Measurements from ENCODE around the gene LAMB3. TPM values are rescaled to one million over a fixed set of nuclear protein-coding genes. Genes with fewer than 3 reads are reported as not detected.

LAMB3 gene
- total and polyA plus RNA-seq, 10 of the 15 experiments (the other 5 are each of a cell fraction or from before 2014, with no cell fraction given): 0.04 to 1.8 (median 0.10) TPM; not detected in 1

DNA sequence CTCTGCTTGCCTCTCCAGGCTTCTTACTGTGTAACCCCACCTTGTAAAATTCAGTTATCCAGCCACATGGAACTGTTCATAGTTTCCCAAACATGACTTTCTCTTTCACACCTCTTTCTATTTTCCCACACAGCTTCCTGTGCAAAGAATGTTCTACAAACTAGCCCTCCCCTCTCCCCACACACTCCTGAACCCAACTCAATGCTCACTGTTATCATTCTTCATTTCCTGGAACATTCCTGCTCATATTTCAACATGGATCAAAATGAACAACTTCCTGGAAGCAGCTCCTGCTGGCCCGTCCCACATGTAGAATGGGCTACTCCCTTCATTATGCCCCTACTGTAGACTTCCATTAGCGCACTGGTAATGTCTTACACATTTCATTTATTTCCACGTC is 44.9 kb upstream of the LAMB3 start:
- 74% methylated on average over 3 of the region's 3 CpGs for WGBS (ENCODE audit: insufficient coverage, insufficient replicate concordance, low lambda C conversion rate, missing lambda C conversion rate)
- H3K27ac ChIP-seq (ENCODE audit: control insufficient read depth, insufficient read depth): no peak overlapping the region
- no peak overlapping the region for H3K4me2 ChIP-seq (ENCODE audit: control insufficient read depth, insufficient read depth)
- H3K36me3 ChIP-seq (ENCODE audit: control insufficient read depth in 2 of 2, insufficient read depth in 2 of 2, low read length in 1 of 2): no peaks in the 10 kb centered on the region
- intact Hi-C loops (cut with micrococcal nuclease; ENCODE audit: unreplicated experiment): no loop called here
- ATAC-seq (no peak), FAIRE-seq (no peak), DNase-seq (ENCODE audit: low read depth, low spot score) (no peak)
- in situ Hi-C loops (cut with MboI): loop anchor here (5.0 kb wide), 1 partner anchor 120 kb away; no protein-coding TSS in a partner anchor
- H4K20me1 ChIP-seq (ENCODE audit: control insufficient read depth, insufficient read depth): no peaks in the 10 kb centered on the region
- H3K79me2 ChIP-seq (ENCODE audit: control insufficient read depth, insufficient read depth, low read length): no peaks in the 10 kb centered on the region
- ChIA-PET CTCF (interaction anchor here (0.6 to 1.9 kb wide), 10 partner anchors 44 to 130 kb away, joined by 3 to 8 read pairs (median 4); partner anchors contain the start of gene LAMB3), POLR2A (interaction anchor here (1.5 kb wide), 1 partner anchor 39 kb away, joined by 3 read pairs; no protein-coding TSS in a partner anchor), RAD21 (ENCODE audit: unreplicated experiment) (interaction anchor here (1.1 to 1.2 kb wide), 2 partner anchors 44 to 54 kb away, joined by 4 read pairs; no protein-coding TSS in a partner anchor), SMC1A (ENCODE audit: uncharacterized antibody, unreplicated experiment) (interaction anchor here (0.7 to 2.2 kb wide), 14 partner anchors 9 to 130 kb away, joined by 3 to 12 read pairs (median 3); partner anchors contain the start of gene LAMB3)
- H3K4me3 ChIP-seq: no peak overlapping the region
- H2AFZ ChIP-seq (ENCODE audit: control insufficient read depth, low read depth, low read length): no peak overlapping the region
- H3K4me1 ChIP-seq (ENCODE audit: control insufficient read depth, insufficient read depth, low read length): no peaks in the 10 kb centered on the region
- H3K9me3 ChIP-seq (replicated peaks; ENCODE audit: control insufficient read depth, insufficient read depth, low read length): no peaks in the 10 kb centered on the region
- no peak overlapping the region for H3K9ac ChIP-seq (ENCODE audit: control insufficient read depth, insufficient read depth, low read length)
- H3K27me3 ChIP-seq (replicated peaks in 1 of 2; ENCODE audit: control insufficient read depth in 2 of 2, insufficient read depth in 2 of 2, low read length in 1 of 2): no peaks in the 10 kb centered on the region
- no TSS peak for BruUV-seq (replicated peaks)
- no peak for TF ChIP-seq STAT1 (conservative IDR thresholded peaks at IDR 0.05)
- TF ChIP-seq RAD51 (IDR thresholded peaks at IDR 0.05): no peak
- TF ChIP-seq YY1 (IDR thresholded peaks at IDR 0.05; ENCODE audit: low read depth, low read length): no peak
- TF ChIP-seq, protein P1, sequence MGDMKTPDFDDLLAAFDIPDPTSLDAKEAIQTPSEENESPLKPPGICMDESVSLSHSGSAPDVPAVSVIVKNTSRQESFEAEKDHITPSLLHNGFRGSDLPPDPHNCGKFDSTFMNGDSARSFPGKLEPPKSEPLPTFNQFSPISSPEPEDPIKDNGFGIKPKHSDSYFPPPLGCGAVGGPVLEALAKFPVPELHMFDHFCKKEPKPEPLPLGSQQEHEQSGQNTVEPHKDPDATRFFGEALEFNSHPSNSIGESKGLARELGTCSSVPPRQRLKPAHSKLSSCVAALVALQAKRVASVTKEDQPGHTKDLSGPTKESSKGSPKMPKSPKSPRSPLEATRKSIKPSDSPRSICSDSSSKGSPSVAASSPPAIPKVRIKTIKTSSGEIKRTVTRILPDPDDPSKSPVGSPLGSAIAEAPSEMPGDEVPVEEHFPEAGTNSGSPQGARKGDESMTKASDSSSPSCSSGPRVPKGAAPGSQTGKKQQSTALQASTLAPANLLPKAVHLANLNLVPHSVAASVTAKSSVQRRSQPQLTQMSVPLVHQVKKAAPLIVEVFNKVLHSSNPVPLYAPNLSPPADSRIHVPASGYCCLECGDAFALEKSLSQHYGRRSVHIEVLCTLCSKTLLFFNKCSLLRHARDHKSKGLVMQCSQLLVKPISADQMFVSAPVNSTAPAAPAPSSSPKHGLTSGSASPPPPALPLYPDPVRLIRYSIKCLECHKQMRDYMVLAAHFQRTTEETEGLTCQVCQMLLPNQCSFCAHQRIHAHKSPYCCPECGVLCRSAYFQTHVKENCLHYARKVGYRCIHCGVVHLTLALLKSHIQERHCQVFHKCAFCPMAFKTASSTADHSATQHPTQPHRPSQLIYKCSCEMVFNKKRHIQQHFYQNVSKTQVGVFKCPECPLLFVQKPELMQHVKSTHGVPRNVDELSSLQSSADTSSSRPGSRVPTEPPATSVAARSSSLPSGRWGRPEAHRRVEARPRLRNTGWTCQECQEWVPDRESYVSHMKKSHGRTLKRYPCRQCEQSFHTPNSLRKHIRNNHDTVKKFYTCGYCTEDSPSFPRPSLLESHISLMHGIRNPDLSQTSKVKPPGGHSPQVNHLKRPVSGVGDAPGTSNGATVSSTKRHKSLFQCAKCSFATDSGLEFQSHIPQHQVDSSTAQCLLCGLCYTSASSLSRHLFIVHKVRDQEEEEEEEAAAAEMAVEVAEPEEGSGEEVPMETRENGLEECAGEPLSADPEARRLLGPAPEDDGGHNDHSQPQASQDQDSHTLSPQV (IDR thresholded peaks at IDR 0.05): no peak
- no peak for TF ChIP-seq SPI1 (IDR thresholded peaks at IDR 0.05; ENCODE audit: borderline replicate concordance, insufficient read depth, low read depth, low read length)
- TF ChIP-seq, protein P2, sequence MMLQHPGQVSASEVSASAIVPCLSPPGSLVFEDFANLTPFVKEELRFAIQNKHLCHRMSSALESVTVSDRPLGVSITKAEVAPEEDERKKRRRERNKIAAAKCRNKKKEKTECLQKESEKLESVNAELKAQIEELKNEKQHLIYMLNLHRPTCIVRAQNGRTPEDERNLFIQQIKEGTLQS (IDR thresholded peaks at IDR 0.05; ENCODE audit: borderline replicate concordance, extremely low read depth, low read depth, low read length): no peak
- TF ChIP-seq, protein P3, sequence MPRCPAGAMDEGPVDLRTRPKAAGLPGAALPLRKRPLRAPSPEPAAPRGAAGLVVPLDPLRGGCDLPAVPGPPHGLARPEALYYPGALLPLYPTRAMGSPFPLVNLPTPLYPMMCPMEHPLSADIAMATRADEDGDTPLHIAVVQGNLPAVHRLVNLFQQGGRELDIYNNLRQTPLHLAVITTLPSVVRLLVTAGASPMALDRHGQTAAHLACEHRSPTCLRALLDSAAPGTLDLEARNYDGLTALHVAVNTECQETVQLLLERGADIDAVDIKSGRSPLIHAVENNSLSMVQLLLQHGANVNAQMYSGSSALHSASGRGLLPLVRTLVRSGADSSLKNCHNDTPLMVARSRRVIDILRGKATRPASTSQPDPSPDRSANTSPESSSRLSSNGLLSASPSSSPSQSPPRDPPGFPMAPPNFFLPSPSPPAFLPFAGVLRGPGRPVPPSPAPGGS (IDR thresholded peaks at IDR 0.05; ENCODE audit: borderline replicate concordance, insufficient read depth, low read depth, low read length, poor library complexity, severe bottlenecking): no peak
- TF ChIP-seq, protein P4, sequence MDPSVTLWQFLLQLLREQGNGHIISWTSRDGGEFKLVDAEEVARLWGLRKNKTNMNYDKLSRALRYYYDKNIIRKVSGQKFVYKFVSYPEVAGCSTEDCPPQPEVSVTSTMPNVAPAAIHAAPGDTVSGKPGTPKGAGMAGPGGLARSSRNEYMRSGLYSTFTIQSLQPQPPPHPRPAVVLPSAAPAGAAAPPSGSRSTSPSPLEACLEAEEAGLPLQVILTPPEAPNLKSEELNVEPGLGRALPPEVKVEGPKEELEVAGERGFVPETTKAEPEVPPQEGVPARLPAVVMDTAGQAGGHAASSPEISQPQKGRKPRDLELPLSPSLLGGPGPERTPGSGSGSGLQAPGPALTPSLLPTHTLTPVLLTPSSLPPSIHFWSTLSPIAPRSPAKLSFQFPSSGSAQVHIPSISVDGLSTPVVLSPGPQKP (IDR thresholded peaks at IDR 0.05; ENCODE audit: low read depth, low read length): no peak
- no peak for TF ChIP-seq ESRRA (IDR thresholded peaks at IDR 0.05; ENCODE audit: low read length)
- no peak for TF ChIP-seq TARDBP (IDR thresholded peaks at IDR 0.05; ENCODE audit: borderline replicate concordance)
- TF ChIP-seq, protein P5, sequence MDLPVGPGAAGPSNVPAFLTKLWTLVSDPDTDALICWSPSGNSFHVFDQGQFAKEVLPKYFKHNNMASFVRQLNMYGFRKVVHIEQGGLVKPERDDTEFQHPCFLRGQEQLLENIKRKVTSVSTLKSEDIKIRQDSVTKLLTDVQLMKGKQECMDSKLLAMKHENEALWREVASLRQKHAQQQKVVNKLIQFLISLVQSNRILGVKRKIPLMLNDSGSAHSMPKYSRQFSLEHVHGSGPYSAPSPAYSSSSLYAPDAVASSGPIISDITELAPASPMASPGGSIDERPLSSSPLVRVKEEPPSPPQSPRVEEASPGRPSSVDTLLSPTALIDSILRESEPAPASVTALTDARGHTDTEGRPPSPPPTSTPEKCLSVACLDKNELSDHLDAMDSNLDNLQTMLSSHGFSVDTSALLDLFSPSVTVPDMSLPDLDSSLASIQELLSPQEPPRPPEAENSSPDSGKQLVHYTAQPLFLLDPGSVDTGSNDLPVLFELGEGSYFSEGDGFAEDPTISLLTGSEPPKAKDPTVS (IDR thresholded peaks at IDR 0.05; ENCODE audit: low read depth, low read length): no peak
- TF ChIP-seq POU2F2 (IDR thresholded peaks at IDR 0.05; ENCODE audit: borderline replicate concordance, low read depth, low read length): no peak
